IPS-18a (cell line): Measurements from ENCODE around the gene ZNF547.

ENCODE experiments used
- H3K27ac ChIP-seq: one replicate; pipeline ENCODE4 v1.5.1; 2013; ENCODE audit warnings: low read length
- H3K27me3 ChIP-seq: one replicate; pipeline ENCODE4 v1.6.1; 2013; ENCODE audit warnings: mild to moderate bottlenecking, low read length; ENCODE audit not compliant: control insufficient read depth, insufficient read depth
- H3K36me3 ChIP-seq: one replicate; pipeline ENCODE4 v1.6.1; 2013; ENCODE audit warnings: low read depth, low read length; ENCODE audit not compliant: control insufficient read depth
- H3K4me1 ChIP-seq: one replicate; pipeline ENCODE4 v1.6.1; 2013; ENCODE audit warnings: low read depth, low read length; ENCODE audit not compliant: control insufficient read depth
- H3K4me3 ChIP-seq: one replicate; pipeline ENCODE4 v1.5.1; 2013; ENCODE audit warnings: low read length
- H3K9ac ChIP-seq: one replicate; pipeline ENCODE4 v1.6.1; 2013; ENCODE audit warnings: mild to moderate bottlenecking, low read length, moderate library complexity
- H3K9me3 ChIP-seq: one replicate; pipeline ENCODE4 v1.6.1; 2013; ENCODE audit warnings: low read depth, low read length; ENCODE audit not compliant: control insufficient read depth

ZNF547 gene

GRCh38 chr19:57362997-57363687, at the start of gene ZNF547, which contains the start of gene TRAPPC2B:
TSS of gene ZNF547 (plus strand) at chr19:57363551. CDS start at chr19:57368556, 5,005 bp downstream.
TSS of gene TRAPPC2B (plus strand) at chr19:57363551. CDS start at chr19:57364834, 1,283 bp downstream.
- H3K27ac ChIP-seq: peak within 1 kb of the TSS; percentile 93
- H3K4me3 ChIP-seq: peak within 1 kb of the TSS; percentile 96
- no peaks in the 10 kb centered on the region for H3K27me3 ChIP-seq
- peak within 1 kb of the TSS; percentile 83 for H3K9ac ChIP-seq
- H3K9me3 ChIP-seq: no peaks in the 10 kb centered on the region
- peaks cover 3% of the 10 kb centered on the region for H3K36me3 ChIP-seq
- H3K4me1 ChIP-seq: peaks cover 9% of the 10 kb centered on the region

- Histone ChIP-seq H3K4me3 (no peak overlapping the region), H3K9ac (no peak overlapping the region), H3K36me3 (no peaks in the 10 kb centered on the region), H3K9me3 (no peaks in the 10 kb centered on the region), H3K27me3 (peaks cover 34% of the 10 kb centered on the region), H3K27ac (no peak overlapping the region), H3K4me1 (peaks cover 3% of the 10 kb centered on the region)
Observed at GRCh38 chr19:57314146-57314545, 49.2 kb upstream of the ZNF547 start.

- no peak overlapping the region for H3K4me3 ChIP-seq
- H3K9ac ChIP-seq: no peak overlapping the region
- H3K27me3 ChIP-seq: peaks cover 34% of the 10 kb centered on the region
- H3K36me3 ChIP-seq: no peaks in the 10 kb centered on the region
- H3K27ac ChIP-seq: no peak overlapping the region
- H3K9me3 ChIP-seq: no peaks in the 10 kb centered on the region
- peaks cover 6% of the 10 kb centered on the region for H3K4me1 ChIP-seq
Observed at GRCh38 chr19:57317503-57317902, 45.8 kb upstream of the ZNF547 start.

GRCh38 chr19:57319869-57320179, 43.5 kb upstream of the ZNF547 start:
- H3K27ac ChIP-seq: no peak overlapping the region
- H3K9ac ChIP-seq: no peak overlapping the region
- peaks cover 6% of the 10 kb centered on the region for H3K4me1 ChIP-seq
- peak overlapping the region; percentile 93 for H3K4me3 ChIP-seq
- peaks cover 12% of the 10 kb centered on the region for H3K36me3 ChIP-seq
- no peaks in the 10 kb centered on the region for H3K9me3 ChIP-seq
- H3K27me3 ChIP-seq: peaks cover 20% of the 10 kb centered on the region

GRCh38 chr19:57320180-57321084, 42.9 kb upstream of the ZNF547 start, which contains the start of gene ZNF543:
TSS of gene ZNF543 (plus strand) at chr19:57320472. CDS start at chr19:57320854, 382 bp downstream.
- Histone ChIP-seq H3K4me3 (peak within 1 kb of the TSS; percentile 93), H3K9me3 (no peaks in the 10 kb centered on the region), H3K9ac (peak within 1 kb of the TSS; percentile 87), H3K36me3 (peaks cover 18% of the 10 kb centered on the region), H3K27ac (no peak within 1 kb of the TSS), H3K27me3 (peaks cover 14% of the 10 kb centered on the region), H3K4me1 (peaks cover 6% of the 10 kb centered on the region)

- Histone ChIP-seq H3K27me3 (peaks cover 7% of the 10 kb centered on the region), H3K9me3 (no peaks in the 10 kb centered on the region), H3K9ac (peak overlapping the region; percentile 87), H3K27ac (no peak overlapping the region), H3K4me3 (peak overlapping the region; percentile 93), H3K4me1 (peaks cover 6% of the 10 kb centered on the region), H3K36me3 (peaks cover 23% of the 10 kb centered on the region)
Observed at GRCh38 chr19:57321116-57321515, 42.2 kb upstream of the ZNF547 start.

GRCh38 chr19:57321751-57322150, 41.6 kb upstream of the ZNF547 start:
- H3K9me3 ChIP-seq: no peaks in the 10 kb centered on the region
- H3K27ac ChIP-seq: no peak overlapping the region
- peak overlapping the region; percentile 87 for H3K9ac ChIP-seq
- H3K36me3 ChIP-seq: peaks cover 28% of the 10 kb centered on the region
- H3K4me3 ChIP-seq: peak overlapping the region; percentile 93
- peaks cover under 1% of the 10 kb centered on the region for H3K27me3 ChIP-seq
- peaks cover 6% of the 10 kb centered on the region for H3K4me1 ChIP-seq

- Histone ChIP-seq H3K4me1 (no peaks in the 10 kb centered on the region), H3K27ac (no peak overlapping the region), H3K27me3 (no peaks in the 10 kb centered on the region), H3K36me3 (peaks cover 55% of the 10 kb centered on the region), H3K9ac (no peak overlapping the region), H3K9me3 (no peaks in the 10 kb centered on the region), H3K4me3 (no peak overlapping the region)
Observed at GRCh38 chr19:57324992-57325391, 38.4 kb upstream of the ZNF547 start.

GRCh38 chr19:57327993-57328392, 35.4 kb upstream of the ZNF547 start:
- H3K9ac ChIP-seq: no peak overlapping the region
- no peak overlapping the region for H3K4me3 ChIP-seq
- H3K27ac ChIP-seq: no peak overlapping the region
- H3K27me3 ChIP-seq: no peaks in the 10 kb centered on the region
- peaks cover 60% of the 10 kb centered on the region for H3K36me3 ChIP-seq
- no peaks in the 10 kb centered on the region for H3K4me1 ChIP-seq
- no peaks in the 10 kb centered on the region for H3K9me3 ChIP-seq

GRCh38 chr19:57334191-57334590, 29.2 kb upstream of the ZNF547 start:
- H3K9ac ChIP-seq: no peak overlapping the region
- H3K4me3 ChIP-seq: no peak overlapping the region
- no peaks in the 10 kb centered on the region for H3K27me3 ChIP-seq
- H3K9me3 ChIP-seq: no peaks in the 10 kb centered on the region
- no peak overlapping the region for H3K27ac ChIP-seq
- H3K4me1 ChIP-seq: no peaks in the 10 kb centered on the region
- H3K36me3 ChIP-seq: peaks cover 8% of the 10 kb centered on the region

- no peak overlapping the region for H3K4me3 ChIP-seq
Observed at GRCh38 chr19:57338877-57339276, 24.5 kb upstream of the ZNF547 start.

More at GRCh38 chr19:57338877-57339276, 24.5 kb upstream of the ZNF547 start:
- Histone ChIP-seq H3K9me3 (no peaks in the 10 kb centered on the region), H3K36me3 (no peaks in the 10 kb centered on the region), H3K4me1 (no peaks in the 10 kb centered on the region), H3K27ac (no peak overlapping the region), H3K9ac (no peak overlapping the region), H3K27me3 (no peaks in the 10 kb centered on the region)
